Measurements from ENCODE around the gene CTPS2. TPM values are rescaled to one million over a fixed set of nuclear protein-coding genes. Genes with fewer than 3 reads are reported as not detected.
"Not testable (repeated sequence)": the region's sequence is repeated elsewhere in the genome, so short reads cannot be mapped to it uniquely, and the experiment has no call there.

The CTPS2 gene
- total RNA-seq, 5 donors from 2014 or later (not counting 1 experiment from before 2014, with no cell fraction given): 5.2 to 6.7 (median 5.7) TPM

- Mint-ChIP-seq H3K27me3 (peaks cover 0 to 3% of the 10 kb centered on the region in 2 donors), H3K27ac (no peak overlapping the region), H3K4me3 (no peak overlapping the region), H3K36me3 (peaks cover 21% of the 10 kb centered on the region), H3K4me1 (peaks cover 0 to 8% (median 5%) of the 10 kb centered on the region in 3 donors), H3K9me3 (no peaks in the 10 kb centered on the region)
- no peaks in the 10 kb centered on the region for H3K36me3 ChIP-seq (ENCODE audit: control insufficient read depth in 2 of 2, extremely low read depth in 1 of 2, insufficient read depth in 1 of 2, low read length in 1 of 2)
- ChIA-PET CTCF (no interaction called here), POLR2A (no interaction called here)
- DNase-seq: no peak
- WGBS (ENCODE audit: insufficient coverage): no CpG with 5 or more reads among the region's 1 CpG
- H3K4me1 ChIP-seq (ENCODE audit: control insufficient read depth in 1 of 2, extremely low read depth in 1 of 2, insufficient read depth in 2 of 2, low read length in 2 of 2): peaks cover 0 to 2% of the 10 kb centered on the region in 2 experiments
- H3K4me3 ChIP-seq (ENCODE audit: control insufficient read depth in 1 of 2, extremely low read depth in 1 of 2, low read length in 1 of 2): no peak overlapping the region
- ATAC-seq (replicated peaks in 1 of 4): no peak
- no peaks in the 10 kb centered on the region for H3K27me3 ChIP-seq (replicated peaks in 1 of 2; ENCODE audit: control insufficient read depth in 2 of 2, extremely low read depth in 1 of 2, insufficient read depth in 2 of 2, low read length in 1 of 2)
- H3K9me3 ChIP-seq: no peaks in the 10 kb centered on the region
- H3K27ac ChIP-seq (ENCODE audit: low read length): no peak overlapping the region
Observed at GRCh38 chrX:16588266-16588665, 124.2 kb downstream of the CTPS2 start.

- Histone ChIP-seq H3K9me3 (no peaks in the 10 kb centered on the region), H3K4me1 (ENCODE audit: control insufficient read depth in 1 of 2, extremely low read depth in 1 of 2, insufficient read depth in 2 of 2, low read length in 2 of 2) (peaks cover 0 to 2% of the 10 kb centered on the region in 2 experiments), H3K27ac (ENCODE audit: low read length) (no peak overlapping the region), H3K4me3 (ENCODE audit: control insufficient read depth in 1 of 2, extremely low read depth in 1 of 2, low read length in 1 of 2) (no peak overlapping the region), H3K27me3 (replicated peaks in 1 of 2; ENCODE audit: control insufficient read depth in 2 of 2, extremely low read depth in 1 of 2, insufficient read depth in 2 of 2, low read length in 1 of 2) (no peaks in the 10 kb centered on the region), H3K36me3 (ENCODE audit: control insufficient read depth in 2 of 2, extremely low read depth in 1 of 2, insufficient read depth in 1 of 2, low read length in 1 of 2) (no peaks in the 10 kb centered on the region)
- no peak overlapping the region for H3K27ac Mint-ChIP-seq
- no peak for DNase-seq
- 100% methylated on average over 1 of the region's 4 CpGs for WGBS (ENCODE audit: insufficient coverage)
- H3K36me3 Mint-ChIP-seq: peaks cover 21% of the 10 kb centered on the region
- ChIA-PET CTCF (no interaction called here), POLR2A (no interaction called here)
- ATAC-seq (replicated peaks in 1 of 4): no peak
- no peak overlapping the region for H3K4me3 Mint-ChIP-seq
- peaks cover 0 to 3% of the 10 kb centered on the region in 2 donors for H3K27me3 Mint-ChIP-seq
- no peaks in the 10 kb centered on the region for H3K9me3 Mint-ChIP-seq
- H3K4me1 Mint-ChIP-seq: peaks cover 0 to 7% (median 4%) of the 10 kb centered on the region in 3 donors
Observed at GRCh38 chrX:16587836-16588235, 124.6 kb downstream of the CTPS2 start.

GRCh38 chrX:16586377-16587112, 125.9 kb downstream of the CTPS2 start:
- no CpG with 5 or more reads among the region's 6 CpGs for WGBS (ENCODE audit: insufficient coverage)
- ChIA-PET POLR2A (interaction anchor here in 1 of 2 donors (0.6 kb wide), 1 partner anchor 172 kb away, joined by 5 read pairs; no protein-coding TSS in a partner anchor), CTCF (no interaction called here)
- H3K4me1 ChIP-seq (ENCODE audit: control insufficient read depth in 1 of 2, extremely low read depth in 1 of 2, insufficient read depth in 2 of 2, low read length in 2 of 2): no peaks in the 10 kb centered on the region
- Mint-ChIP-seq H3K27ac (no peak overlapping the region), H3K36me3 (peaks cover 18% of the 10 kb centered on the region), H3K4me1 (no peaks in the 10 kb centered on the region), H3K27me3 (peaks cover 0 to 3% of the 10 kb centered on the region in 2 donors), H3K9me3 (peaks cover 0 to 5% (median under 1%) of the 10 kb centered on the region in 3 donors), H3K4me3 (no peak overlapping the region)
- H3K9me3 ChIP-seq: no peaks in the 10 kb centered on the region
- no peak for ATAC-seq (replicated peaks in 1 of 4)
- H3K27me3 ChIP-seq (replicated peaks in 1 of 2; ENCODE audit: control insufficient read depth in 2 of 2, extremely low read depth in 1 of 2, insufficient read depth in 2 of 2, low read length in 1 of 2): no peaks in the 10 kb centered on the region
- no peak for DNase-seq
- H3K4me3 ChIP-seq (ENCODE audit: control insufficient read depth in 1 of 2, extremely low read depth in 1 of 2, low read length in 1 of 2): no peak overlapping the region
- no peak overlapping the region for H3K27ac ChIP-seq (ENCODE audit: low read length)
- H3K36me3 ChIP-seq (ENCODE audit: control insufficient read depth in 2 of 2, extremely low read depth in 1 of 2, insufficient read depth in 1 of 2, low read length in 1 of 2): no peaks in the 10 kb centered on the region

GRCh38 chrX:16585486-16586376, 126.7 kb downstream of the CTPS2 start:
- no peaks in the 10 kb centered on the region for H3K27me3 ChIP-seq (replicated peaks in 1 of 2; ENCODE audit: control insufficient read depth in 2 of 2, extremely low read depth in 1 of 2, insufficient read depth in 2 of 2, low read length in 1 of 2)

GRCh38 chrX:16580004-16580797, 132.3 kb downstream of the CTPS2 start:
- H3K4me3 ChIP-seq (ENCODE audit: control insufficient read depth in 1 of 2, extremely low read depth in 1 of 2, low read length in 1 of 2); DNase-seq; H3K4me3 Mint-ChIP-seq; POLR2A ChIA-PET; H3K36me3 ChIP-seq (ENCODE audit: control insufficient read depth in 2 of 2, extremely low read depth in 1 of 2, insufficient read depth in 1 of 2, low read length in 1 of 2); H3K36me3 Mint-ChIP-seq; ATAC-seq (replicated peaks in 1 of 4); H3K4me1 Mint-ChIP-seq; H3K4me1 ChIP-seq (ENCODE audit: control insufficient read depth in 1 of 2, extremely low read depth in 1 of 2, insufficient read depth in 2 of 2, low read length in 2 of 2); H3K9me3 ChIP-seq; H3K27ac Mint-ChIP-seq; H3K27me3 Mint-ChIP-seq; H3K27ac ChIP-seq (ENCODE audit: low read length); H3K9me3 Mint-ChIP-seq; H3K27me3 ChIP-seq (replicated peaks in 1 of 2; ENCODE audit: control insufficient read depth in 2 of 2, extremely low read depth in 1 of 2, insufficient read depth in 2 of 2, low read length in 1 of 2): not testable (repeated sequence)
- no CpG with 5 or more reads among the region's 14 CpGs for WGBS (ENCODE audit: insufficient coverage)
- CTCF ChIA-PET: interaction anchor here in 1 of 2 donors (0.5 kb wide), 1 partner anchor 47 kb away, joined by 3 read pairs; no protein-coding TSS in a partner anchor

More at GRCh38 chrX:16585486-16586376, 126.7 kb downstream of the CTPS2 start:
- H3K27ac ChIP-seq (ENCODE audit: low read length): no peak overlapping the region
- ChIA-PET CTCF (no interaction called here), POLR2A (no interaction called here)
- DNase-seq (no peak), ATAC-seq (replicated peaks in 1 of 4) (no peak)
- no peak overlapping the region for H3K4me3 Mint-ChIP-seq
- no peaks in the 10 kb centered on the region for H3K4me1 ChIP-seq (ENCODE audit: control insufficient read depth in 1 of 2, extremely low read depth in 1 of 2, insufficient read depth in 2 of 2, low read length in 2 of 2)
- peaks cover 0 to 5% (median 5%) of the 10 kb centered on the region in 3 donors for H3K9me3 Mint-ChIP-seq
- H3K36me3 ChIP-seq (ENCODE audit: control insufficient read depth in 2 of 2, extremely low read depth in 1 of 2, insufficient read depth in 1 of 2, low read length in 1 of 2): no peaks in the 10 kb centered on the region
- 92% methylated on average over 3 of the region's 7 CpGs for WGBS (ENCODE audit: insufficient coverage)
- no peak overlapping the region for H3K27ac Mint-ChIP-seq
- H3K36me3 Mint-ChIP-seq: peaks cover 13% of the 10 kb centered on the region
- H3K4me3 ChIP-seq (ENCODE audit: control insufficient read depth in 1 of 2, extremely low read depth in 1 of 2, low read length in 1 of 2): no peak overlapping the region
- no peaks in the 10 kb centered on the region for H3K4me1 Mint-ChIP-seq
- H3K27me3 Mint-ChIP-seq: peaks cover 0 to 3% of the 10 kb centered on the region in 2 donors
- no peaks in the 10 kb centered on the region for H3K9me3 ChIP-seq

GRCh38 chrX:16579517-16579916, 133.0 kb downstream of the CTPS2 start:
- ChIA-PET POLR2A (no interaction called here), CTCF (interaction anchor here in 1 of 2 donors (0.5 kb wide), 1 partner anchor 47 kb away, joined by 3 read pairs; no protein-coding TSS in a partner anchor)
- ATAC-seq (replicated peaks in 1 of 4) (no peak), DNase-seq (no peak)
- Mint-ChIP-seq H3K4me1 (peaks cover 0 to 7% (median 0%) of the 10 kb centered on the region in 3 donors), H3K4me3 (no peak overlapping the region), H3K9me3 (peaks cover 3 to 5% (median 5%) of the 10 kb centered on the region in 3 donors), H3K27ac (no peak overlapping the region), H3K27me3 (peaks cover 0 to 8% of the 10 kb centered on the region in 2 donors), H3K36me3 (no peaks in the 10 kb centered on the region)
- Histone ChIP-seq H3K4me1 (ENCODE audit: control insufficient read depth in 1 of 2, extremely low read depth in 1 of 2, insufficient read depth in 2 of 2, low read length in 2 of 2) (no peaks in the 10 kb centered on the region), H3K27me3 (replicated peaks in 1 of 2; ENCODE audit: control insufficient read depth in 2 of 2, extremely low read depth in 1 of 2, insufficient read depth in 2 of 2, low read length in 1 of 2) (no peaks in the 10 kb centered on the region), H3K36me3 (ENCODE audit: control insufficient read depth in 2 of 2, extremely low read depth in 1 of 2, insufficient read depth in 1 of 2, low read length in 1 of 2) (no peaks in the 10 kb centered on the region), H3K4me3 (ENCODE audit: control insufficient read depth in 1 of 2, extremely low read depth in 1 of 2, low read length in 1 of 2) (no peak overlapping the region), H3K27ac (ENCODE audit: low read length) (no peak overlapping the region), H3K9me3 (no peaks in the 10 kb centered on the region)
- WGBS (ENCODE audit: insufficient coverage): no CpG with 5 or more reads among the region's 3 CpGs

Data from T-cell (primary cell).